ENCODE data around the gene MCC.

MCC gene

GRCh38 chr5:113513384-113514288 is 25.4 kb upstream of the MCC start, which contains the start of gene YTHDC2:
Gene YTHDC2 (plus strand): TSS chr5:113513694. CDS start chr5:113513896, 202 bp downstream.
- Histone ChIP-seq H3K36me3 (ENCODE audit: control insufficient read depth, insufficient read depth, low read length) (0 out of 2 replicates have a peak, but pooled peaks cover 11% of the 10 kb centered on the region), H3K9ac (ENCODE audit: low read length) (peak within 1 kb of the TSS; percentile 86), H3K27ac (ENCODE audit: low read depth, low read length) (peak within 1 kb of the TSS; percentile 75; the same call in 1 of the 2 replicates), H3K27me3 (ENCODE audit: control insufficient read depth, insufficient read depth, low read length) (no peaks in the 10 kb centered on the region), H3K9me3 (ENCODE audit: control insufficient read depth, insufficient read depth, low read depth, low read length) (no peaks in the 10 kb centered on the region), H3K4me1 (ENCODE audit: control insufficient read depth, insufficient read depth, low read length) (peaks cover 6% of the 10 kb centered on the region), H3K4me3 (ENCODE audit: low read depth, low read length) (peak within 1 kb of the TSS; percentile 88)

- no peak overlapping the region for H3K4me3 ChIP-seq (ENCODE audit: low read depth, low read length)
- H3K27me3 ChIP-seq (ENCODE audit: control insufficient read depth, insufficient read depth, low read length) = peaks cover 3% of the 10 kb centered on the region; the same call in 1 of the 2 replicates
- H3K27ac ChIP-seq (ENCODE audit: low read depth, low read length) = no peak overlapping the region
These were observed 24.1 kb upstream of the MCC start for GRCh38 chr5:113512341-113512740.

GRCh38 chr5:113510836-113511451 is 22.7 kb upstream of the MCC start:
- Histone ChIP-seq H3K9ac (ENCODE audit: low read length) (no peak overlapping the region), H3K4me1 (ENCODE audit: control insufficient read depth, insufficient read depth, low read length) (peaks cover 6% of the 10 kb centered on the region), H3K4me3 (ENCODE audit: low read depth, low read length) (no peak overlapping the region), H3K9me3 (ENCODE audit: control insufficient read depth, insufficient read depth, low read depth, low read length) (no peaks in the 10 kb centered on the region), H3K27me3 (ENCODE audit: control insufficient read depth, insufficient read depth, low read length) (peaks cover 3% of the 10 kb centered on the region; the same call in 1 of the 2 replicates), H3K27ac (ENCODE audit: low read depth, low read length) (no peak overlapping the region), H3K36me3 (ENCODE audit: control insufficient read depth, insufficient read depth, low read length) (0 out of 2 replicates have a peak, but pooled peaks cover 4% of the 10 kb centered on the region)

More at GRCh38 chr5:113512341-113512740, 24.1 kb upstream of the MCC start:
- Histone ChIP-seq H3K4me1 (ENCODE audit: control insufficient read depth, insufficient read depth, low read length) (peaks cover 6% of the 10 kb centered on the region), H3K36me3 (ENCODE audit: control insufficient read depth, insufficient read depth, low read length) (0 out of 2 replicates have a peak, but pooled peaks cover 8% of the 10 kb centered on the region), H3K9me3 (ENCODE audit: control insufficient read depth, insufficient read depth, low read depth, low read length) (no peaks in the 10 kb centered on the region), H3K9ac (ENCODE audit: low read length) (no peak overlapping the region)

GRCh38 chr5:113508756-113509155 is 20.5 kb upstream of the MCC start:
- Histone ChIP-seq H3K9ac (ENCODE audit: low read length) (no peak overlapping the region), H3K4me1 (ENCODE audit: control insufficient read depth, insufficient read depth, low read length) (no peaks in the 10 kb centered on the region; the same call in 1 of the 2 replicates), H3K9me3 (ENCODE audit: control insufficient read depth, insufficient read depth, low read depth, low read length) (no peaks in the 10 kb centered on the region), H3K27ac (ENCODE audit: low read depth, low read length) (no peak overlapping the region), H3K4me3 (ENCODE audit: low read depth, low read length) (no peak overlapping the region), H3K36me3 (ENCODE audit: control insufficient read depth, insufficient read depth, low read length) (no peaks in the 10 kb centered on the region), H3K27me3 (ENCODE audit: control insufficient read depth, insufficient read depth, low read length) (peaks cover 3% of the 10 kb centered on the region; the same call in 1 of the 2 replicates)

- H3K27ac ChIP-seq (ENCODE audit: low read depth, low read length) = no peak overlapping the region
- peaks cover 3% of the 10 kb centered on the region; the same call in 1 of the 2 replicates for H3K27me3 ChIP-seq (ENCODE audit: control insufficient read depth, insufficient read depth, low read length)
- no peaks in the 10 kb centered on the region for H3K4me1 ChIP-seq (ENCODE audit: control insufficient read depth, insufficient read depth, low read length)
- H3K9ac ChIP-seq (ENCODE audit: low read length) = no peak overlapping the region
- no peaks in the 10 kb centered on the region for H3K36me3 ChIP-seq (ENCODE audit: control insufficient read depth, insufficient read depth, low read length)
- H3K9me3 ChIP-seq (ENCODE audit: control insufficient read depth, insufficient read depth, low read depth, low read length) = no peaks in the 10 kb centered on the region
- no peak overlapping the region for H3K4me3 ChIP-seq (ENCODE audit: low read depth, low read length)
These were observed 19.3 kb upstream of the MCC start for GRCh38 chr5:113507601-113508000.

- H3K4me3 ChIP-seq (ENCODE audit: low read depth, low read length) = no peak overlapping the region
- no peaks in the 10 kb centered on the region for H3K36me3 ChIP-seq (ENCODE audit: control insufficient read depth, insufficient read depth, low read length)
- no peak overlapping the region for H3K27ac ChIP-seq (ENCODE audit: low read depth, low read length)
- H3K9me3 ChIP-seq (ENCODE audit: control insufficient read depth, insufficient read depth, low read depth, low read length) = no peaks in the 10 kb centered on the region
- H3K4me1 ChIP-seq (ENCODE audit: control insufficient read depth, insufficient read depth, low read length) = no peaks in the 10 kb centered on the region
- H3K27me3 ChIP-seq (ENCODE audit: control insufficient read depth, insufficient read depth, low read length) = peaks cover 3% of the 10 kb centered on the region; the same call in 1 of the 2 replicates
- no peak overlapping the region for H3K9ac ChIP-seq (ENCODE audit: low read length)
These were observed 16.9 kb upstream of the MCC start for GRCh38 chr5:113505181-113505580.

- no peak overlapping the region for H3K9ac ChIP-seq (ENCODE audit: low read length)
- no peak overlapping the region for H3K4me3 ChIP-seq (ENCODE audit: low read depth, low read length)
- H3K27me3 ChIP-seq (ENCODE audit: control insufficient read depth, insufficient read depth, low read length) = peaks cover 3% of the 10 kb centered on the region
These were observed 14.9 kb upstream of the MCC start for GRCh38 chr5:113503146-113503545.

GRCh38 chr5:113502073-113502472 is 13.8 kb upstream of the MCC start:
- Histone ChIP-seq H3K9ac (ENCODE audit: low read length) (no peak overlapping the region), H3K27me3 (ENCODE audit: control insufficient read depth, insufficient read depth, low read length) (no peaks in the 10 kb centered on the region; the same call in 1 of the 2 replicates), H3K4me1 (ENCODE audit: control insufficient read depth, insufficient read depth, low read length) (no peaks in the 10 kb centered on the region), H3K4me3 (ENCODE audit: low read depth, low read length) (no peak overlapping the region), H3K9me3 (ENCODE audit: control insufficient read depth, insufficient read depth, low read depth, low read length) (no peaks in the 10 kb centered on the region), H3K27ac (ENCODE audit: low read depth, low read length) (no peak overlapping the region), H3K36me3 (ENCODE audit: control insufficient read depth, insufficient read depth, low read length) (no peaks in the 10 kb centered on the region)

More at GRCh38 chr5:113503146-113503545, 14.9 kb upstream of the MCC start:
- no peaks in the 10 kb centered on the region for H3K36me3 ChIP-seq (ENCODE audit: control insufficient read depth, insufficient read depth, low read length)
- no peak overlapping the region for H3K27ac ChIP-seq (ENCODE audit: low read depth, low read length)
- no peaks in the 10 kb centered on the region for H3K4me1 ChIP-seq (ENCODE audit: control insufficient read depth, insufficient read depth, low read length)
- H3K9me3 ChIP-seq (ENCODE audit: control insufficient read depth, insufficient read depth, low read depth, low read length) = no peaks in the 10 kb centered on the region

GRCh38 chr5:113495422-113495841 is 7.2 kb upstream of the MCC start:
- Histone ChIP-seq H3K9me3 (ENCODE audit: control insufficient read depth, insufficient read depth, low read depth, low read length) (peaks cover 15% of the 10 kb centered on the region), H3K4me3 (ENCODE audit: low read depth, low read length) (no peak overlapping the region), H3K36me3 (ENCODE audit: control insufficient read depth, insufficient read depth, low read length) (no peaks in the 10 kb centered on the region), H3K27ac (ENCODE audit: low read depth, low read length) (no peak overlapping the region), H3K9ac (ENCODE audit: low read length) (no peak overlapping the region), H3K4me1 (ENCODE audit: control insufficient read depth, insufficient read depth, low read length) (no peaks in the 10 kb centered on the region), H3K27me3 (ENCODE audit: control insufficient read depth, insufficient read depth, low read length) (no peaks in the 10 kb centered on the region; the same call in 1 of the 2 replicates)

GRCh38 chr5:113493446-113493845 is 5.2 kb upstream of the MCC start:
- Histone ChIP-seq H3K9ac (ENCODE audit: low read length) (no peak overlapping the region), H3K4me3 (ENCODE audit: low read depth, low read length) (no peak overlapping the region), H3K4me1 (ENCODE audit: control insufficient read depth, insufficient read depth, low read length) (no peaks in the 10 kb centered on the region), H3K9me3 (ENCODE audit: control insufficient read depth, insufficient read depth, low read depth, low read length) (peaks cover 27% of the 10 kb centered on the region), H3K27ac (ENCODE audit: low read depth, low read length) (no peak overlapping the region), H3K36me3 (ENCODE audit: control insufficient read depth, insufficient read depth, low read length) (no peaks in the 10 kb centered on the region), H3K27me3 (ENCODE audit: control insufficient read depth, insufficient read depth, low read length) (peaks cover 15% of the 10 kb centered on the region)

GRCh38 chr5:113491022-113491421 is 2.8 kb upstream of the MCC start:
- Histone ChIP-seq H3K36me3 (ENCODE audit: control insufficient read depth, insufficient read depth, low read length) (no peaks in the 10 kb centered on the region), H3K9me3 (ENCODE audit: control insufficient read depth, insufficient read depth, low read depth, low read length) (peaks cover 27% of the 10 kb centered on the region), H3K4me3 (ENCODE audit: low read depth, low read length) (no peak overlapping the region), H3K27me3 (ENCODE audit: control insufficient read depth, insufficient read depth, low read length) (peaks cover 37% of the 10 kb centered on the region), H3K4me1 (ENCODE audit: control insufficient read depth, insufficient read depth, low read length) (no peaks in the 10 kb centered on the region), H3K9ac (ENCODE audit: low read length) (no peak overlapping the region), H3K27ac (ENCODE audit: low read depth, low read length) (no peak overlapping the region)

Data from HUES6 (cell line).